ENCODE measurements around the gene EXOC4.

Gene EXOC4

GRCh38 chr7:133971625-133972024 is 718.7 kb downstream of the EXOC4 start:
- no peaks in the 10 kb centered on the region for H3K4me1 ChIP-seq (ENCODE audit: control extremely low read depth in 1 of 4, control insufficient read depth in 4 of 4, insufficient read depth in 4 of 4, low read length in 3 of 4)
- WGBS (ENCODE audit: insufficient coverage) = 89% methylated on average over 1 of the region's 2 CpGs
- no peak overlapping the region for H3K4me3 ChIP-seq (ENCODE audit: control insufficient read depth in 1 of 7, extremely low read depth in 1 of 7, insufficient read depth in 4 of 7, low read depth in 2 of 7, low read length in 6 of 7)
- ChIA-PET POLR2A (no interaction called here), CTCF (no interaction called here)
- H3K36me3 ChIP-seq (ENCODE audit: control insufficient read depth in 4 of 4, insufficient read depth in 4 of 4, low read length in 3 of 4) = no peaks in the 10 kb centered on the region
- H3K27me3 ChIP-seq (replicated peaks in 2 of 5; ENCODE audit: control insufficient read depth in 4 of 5, insufficient read depth in 5 of 5, low read length in 4 of 5) = no peaks in the 10 kb centered on the region
- no peak for DNase-seq
- H3K27ac ChIP-seq (ENCODE audit: insufficient read depth in 1 of 2, low read depth in 1 of 2, low read length in 2 of 2, poor library complexity in 1 of 2, severe bottlenecking in 2 of 2) = no peak overlapping the region
- H3K9me3 ChIP-seq (ENCODE audit: control extremely low read depth in 1 of 5, control insufficient read depth in 4 of 5, insufficient read depth in 2 of 5, low read depth in 1 of 5, low read length in 4 of 5) = peaks cover 0 to 9% (median 0%) of the 10 kb centered on the region in 5 experiments

- 100% methylated on average over 2 of the region's 2 CpGs for WGBS (ENCODE audit: insufficient coverage)
- no peak for DNase-seq
- no peaks in the 10 kb centered on the region for H3K4me1 ChIP-seq (ENCODE audit: control extremely low read depth in 1 of 4, control insufficient read depth in 4 of 4, insufficient read depth in 4 of 4, low read length in 3 of 4)
- H3K4me3 ChIP-seq (ENCODE audit: control insufficient read depth in 1 of 7, extremely low read depth in 1 of 7, insufficient read depth in 4 of 7, low read depth in 2 of 7, low read length in 6 of 7) = no peak overlapping the region
- H3K27me3 ChIP-seq (replicated peaks in 2 of 5; ENCODE audit: control insufficient read depth in 4 of 5, insufficient read depth in 5 of 5, low read length in 4 of 5) = no peaks in the 10 kb centered on the region
- ChIA-PET CTCF (no interaction called here), POLR2A (no interaction called here)
- peaks cover 0 to 7% (median 0%) of the 10 kb centered on the region in 5 experiments for H3K9me3 ChIP-seq (ENCODE audit: control extremely low read depth in 1 of 5, control insufficient read depth in 4 of 5, insufficient read depth in 2 of 5, low read depth in 1 of 5, low read length in 4 of 5)
- no peak overlapping the region for H3K27ac ChIP-seq (ENCODE audit: insufficient read depth in 1 of 2, low read depth in 1 of 2, low read length in 2 of 2, poor library complexity in 1 of 2, severe bottlenecking in 2 of 2)
- no peaks in the 10 kb centered on the region for H3K36me3 ChIP-seq (ENCODE audit: control insufficient read depth in 4 of 4, insufficient read depth in 4 of 4, low read length in 3 of 4)
These were observed 720.8 kb downstream of the EXOC4 start for GRCh38 chr7:133973710-133974109.

GRCh38 chr7:133975130-133975529 is 722.3 kb downstream of the EXOC4 start:
- CTCF ChIA-PET = interaction anchor here (0.7 kb wide), 1 partner anchor 64 kb away, joined by 3 read pairs; no protein-coding TSS in a partner anchor
- Histone ChIP-seq H3K36me3 (ENCODE audit: control insufficient read depth in 4 of 4, insufficient read depth in 4 of 4, low read length in 3 of 4) (no peaks in the 10 kb centered on the region), H3K4me1 (ENCODE audit: control extremely low read depth in 1 of 4, control insufficient read depth in 4 of 4, insufficient read depth in 4 of 4, low read length in 3 of 4) (no peaks in the 10 kb centered on the region), H3K9me3 (ENCODE audit: control extremely low read depth in 1 of 5, control insufficient read depth in 4 of 5, insufficient read depth in 2 of 5, low read depth in 1 of 5, low read length in 4 of 5) (peaks cover 0 to 4% (median 0%) of the 10 kb centered on the region in 5 experiments), H3K27ac (ENCODE audit: insufficient read depth in 1 of 2, low read depth in 1 of 2, low read length in 2 of 2, poor library complexity in 1 of 2, severe bottlenecking in 2 of 2) (no peak overlapping the region), H3K27me3 (replicated peaks in 2 of 5; ENCODE audit: control insufficient read depth in 4 of 5, insufficient read depth in 5 of 5, low read length in 4 of 5) (no peaks in the 10 kb centered on the region), H3K4me3 (ENCODE audit: control insufficient read depth in 1 of 7, extremely low read depth in 1 of 7, insufficient read depth in 4 of 7, low read depth in 2 of 7, low read length in 6 of 7) (no peak overlapping the region)
- POLR2A ChIA-PET = no interaction called here
- DNase-seq = no peak

- WGBS (ENCODE audit: insufficient coverage) = no CpG with 5 or more reads among the region's 1 CpG
These were observed 723.3 kb downstream of the EXOC4 start for GRCh38 chr7:133976140-133976539.

GRCh38 chr7:133977409-133978274 is 724.8 kb downstream of the EXOC4 start:
- no peak for DNase-seq
- peaks cover 0 to 7% (median 0%) of the 10 kb centered on the region in 5 experiments for H3K9me3 ChIP-seq (ENCODE audit: control extremely low read depth in 1 of 5, control insufficient read depth in 4 of 5, insufficient read depth in 2 of 5, low read depth in 1 of 5, low read length in 4 of 5)
- CTCF ChIA-PET = no interaction called here

More at GRCh38 chr7:133976140-133976539, 723.3 kb downstream of the EXOC4 start:
- Histone ChIP-seq H3K9me3 (ENCODE audit: control extremely low read depth in 1 of 5, control insufficient read depth in 4 of 5, insufficient read depth in 2 of 5, low read depth in 1 of 5, low read length in 4 of 5) (peaks cover 0 to 3% (median 0%) of the 10 kb centered on the region in 5 experiments), H3K4me3 (ENCODE audit: control insufficient read depth in 1 of 7, extremely low read depth in 1 of 7, insufficient read depth in 4 of 7, low read depth in 2 of 7, low read length in 6 of 7) (no peak overlapping the region), H3K36me3 (ENCODE audit: control insufficient read depth in 4 of 4, insufficient read depth in 4 of 4, low read length in 3 of 4) (no peaks in the 10 kb centered on the region), H3K27me3 (replicated peaks in 2 of 5; ENCODE audit: control insufficient read depth in 4 of 5, insufficient read depth in 5 of 5, low read length in 4 of 5) (no peaks in the 10 kb centered on the region), H3K27ac (ENCODE audit: insufficient read depth in 1 of 2, low read depth in 1 of 2, low read length in 2 of 2, poor library complexity in 1 of 2, severe bottlenecking in 2 of 2) (no peak overlapping the region), H3K4me1 (ENCODE audit: control extremely low read depth in 1 of 4, control insufficient read depth in 4 of 4, insufficient read depth in 4 of 4, low read length in 3 of 4) (no peaks in the 10 kb centered on the region)
- ChIA-PET CTCF (no interaction called here), POLR2A (no interaction called here)
- no peak for DNase-seq

GRCh38 chr7:133978502-133979295 is 725.8 kb downstream of the EXOC4 start:
- H3K27me3 ChIP-seq (replicated peaks in 2 of 5; ENCODE audit: control insufficient read depth in 4 of 5, insufficient read depth in 5 of 5, low read length in 4 of 5) = no peaks in the 10 kb centered on the region
- WGBS (ENCODE audit: insufficient coverage) = 91% methylated on average over 4 of the region's 5 CpGs
- H3K4me1 ChIP-seq (ENCODE audit: control extremely low read depth in 1 of 4, control insufficient read depth in 4 of 4, insufficient read depth in 4 of 4, low read length in 3 of 4) = no peaks in the 10 kb centered on the region
- POLR2A ChIA-PET = no interaction called here
- peaks cover 0 to 7% (median 0%) of the 10 kb centered on the region in 5 experiments for H3K9me3 ChIP-seq (ENCODE audit: control extremely low read depth in 1 of 5, control insufficient read depth in 4 of 5, insufficient read depth in 2 of 5, low read depth in 1 of 5, low read length in 4 of 5)
- peaks cover 0 to 5% (median 0%) of the 10 kb centered on the region in 4 experiments for H3K36me3 ChIP-seq (ENCODE audit: control insufficient read depth in 4 of 4, insufficient read depth in 4 of 4, low read length in 3 of 4)
- H3K4me3 ChIP-seq (ENCODE audit: control insufficient read depth in 1 of 7, extremely low read depth in 1 of 7, insufficient read depth in 4 of 7, low read depth in 2 of 7, low read length in 6 of 7) = no peak overlapping the region
- no peak for DNase-seq
- CTCF ChIA-PET = no interaction called here
- no peak overlapping the region for H3K27ac ChIP-seq (ENCODE audit: insufficient read depth in 1 of 2, low read depth in 1 of 2, low read length in 2 of 2, poor library complexity in 1 of 2, severe bottlenecking in 2 of 2)

More at GRCh38 chr7:133977409-133978274, 724.8 kb downstream of the EXOC4 start:
- H3K36me3 ChIP-seq (ENCODE audit: control insufficient read depth in 4 of 4, insufficient read depth in 4 of 4, low read length in 3 of 4) = no peaks in the 10 kb centered on the region
- no peaks in the 10 kb centered on the region for H3K27me3 ChIP-seq (replicated peaks in 2 of 5; ENCODE audit: control insufficient read depth in 4 of 5, insufficient read depth in 5 of 5, low read length in 4 of 5)
- H3K4me3 ChIP-seq (ENCODE audit: control insufficient read depth in 1 of 7, extremely low read depth in 1 of 7, insufficient read depth in 4 of 7, low read depth in 2 of 7, low read length in 6 of 7) = no peak overlapping the region
- no peaks in the 10 kb centered on the region for H3K4me1 ChIP-seq (ENCODE audit: control extremely low read depth in 1 of 4, control insufficient read depth in 4 of 4, insufficient read depth in 4 of 4, low read length in 3 of 4)
- 83% methylated on average over 3 of the region's 4 CpGs for WGBS (ENCODE audit: insufficient coverage)
- no peak overlapping the region for H3K27ac ChIP-seq (ENCODE audit: insufficient read depth in 1 of 2, low read depth in 1 of 2, low read length in 2 of 2, poor library complexity in 1 of 2, severe bottlenecking in 2 of 2)
- POLR2A ChIA-PET = no interaction called here

- Histone ChIP-seq H3K27ac (ENCODE audit: insufficient read depth in 1 of 2, low read depth in 1 of 2, low read length in 2 of 2, poor library complexity in 1 of 2, severe bottlenecking in 2 of 2) (no peak overlapping the region), H3K4me3 (ENCODE audit: control insufficient read depth in 1 of 7, extremely low read depth in 1 of 7, insufficient read depth in 4 of 7, low read depth in 2 of 7, low read length in 6 of 7) (no peak overlapping the region), H3K36me3 (ENCODE audit: control insufficient read depth in 4 of 4, insufficient read depth in 4 of 4, low read length in 3 of 4) (peaks cover 0 to 5% (median 0%) of the 10 kb centered on the region in 4 experiments), H3K4me1 (ENCODE audit: control extremely low read depth in 1 of 4, control insufficient read depth in 4 of 4, insufficient read depth in 4 of 4, low read length in 3 of 4) (no peaks in the 10 kb centered on the region), H3K27me3 (replicated peaks in 2 of 5; ENCODE audit: control insufficient read depth in 4 of 5, insufficient read depth in 5 of 5, low read length in 4 of 5) (no peaks in the 10 kb centered on the region), H3K9me3 (ENCODE audit: control extremely low read depth in 1 of 5, control insufficient read depth in 4 of 5, insufficient read depth in 2 of 5, low read depth in 1 of 5, low read length in 4 of 5) (peaks cover 0 to 7% (median 0%) of the 10 kb centered on the region in 5 experiments)
- POLR2A ChIA-PET = no interaction called here
- WGBS (ENCODE audit: insufficient coverage) = no CpG with 5 or more reads among the region's 1 CpG
- CTCF ChIA-PET = no interaction called here
- no peak for DNase-seq
These were observed 727.9 kb downstream of the EXOC4 start for GRCh38 chr7:133980804-133981203.
